ENCODE measurements around the gene MRTFA. TPM values are rescaled to one million over a fixed set of nuclear protein-coding genes. Genes with fewer than 3 reads are reported as not detected.

Gene MRTFA
- total RNA-seq, 1 experiment from 2014 or later = 28.0 TPM

GRCh38 chr22:40368836-40369235 lies 267.7 kb downstream of the MRTFA start:
- Histone ChIP-seq H3K4me2 (ENCODE audit: low read length) (no peak overlapping the region), H3K4me1 (ENCODE audit: control insufficient read depth in 1 of 2, insufficient read depth in 2 of 2, low read length in 2 of 2) (peaks cover 8 to 13% of the 10 kb centered on the region in 2 experiments; a peak in 2 of 4 replicates)
- CTCF ChIA-PET = no interaction called here

More at GRCh38 chr22:40368836-40369235, 267.7 kb downstream of the MRTFA start:
- intact Hi-C loops (cut with micrococcal nuclease) = no loop called here
- ChIA-PET POLR2A (no interaction called here), RAD21 (ENCODE audit: low non-redundant PET in 1 of 2, low total read pairs in 2 of 2, uncharacterized antibody in 2 of 2, unreplicated experiment in 2 of 2) (no interaction called here)
- no peaks in the 10 kb centered on the region for H3K9me2 ChIP-seq (ENCODE audit: insufficient read depth)
- no TSS peak for BruUV-seq (replicated peaks)
- peaks cover 10% of the 10 kb centered on the region for H3K79me2 ChIP-seq (ENCODE audit: insufficient read depth, low read length)
- DNase-seq (ENCODE audit: low read depth, low spot score) (no peak), ATAC-seq (no peak)
- no peak for TF ChIP-seq ZNF274 (IDR thresholded peaks at IDR 0.05; ENCODE audit: low read depth, low read length)
- no peak for TF ChIP-seq MAX (IDR thresholded peaks at IDR 0.05)
- no peak for TF ChIP-seq ELF1 (IDR thresholded peaks at IDR 0.05; ENCODE audit: borderline replicate concordance, low read depth)
- TF ChIP-seq FOSL1 (IDR thresholded peaks at IDR 0.05; ENCODE audit: low read depth) = no peak
- TF ChIP-seq YY1 (IDR thresholded peaks at IDR 0.05; ENCODE audit: extremely low read depth, insufficient replicate concordance, low read depth, low read length) = no peak
- TF ChIP-seq, protein P1, sequence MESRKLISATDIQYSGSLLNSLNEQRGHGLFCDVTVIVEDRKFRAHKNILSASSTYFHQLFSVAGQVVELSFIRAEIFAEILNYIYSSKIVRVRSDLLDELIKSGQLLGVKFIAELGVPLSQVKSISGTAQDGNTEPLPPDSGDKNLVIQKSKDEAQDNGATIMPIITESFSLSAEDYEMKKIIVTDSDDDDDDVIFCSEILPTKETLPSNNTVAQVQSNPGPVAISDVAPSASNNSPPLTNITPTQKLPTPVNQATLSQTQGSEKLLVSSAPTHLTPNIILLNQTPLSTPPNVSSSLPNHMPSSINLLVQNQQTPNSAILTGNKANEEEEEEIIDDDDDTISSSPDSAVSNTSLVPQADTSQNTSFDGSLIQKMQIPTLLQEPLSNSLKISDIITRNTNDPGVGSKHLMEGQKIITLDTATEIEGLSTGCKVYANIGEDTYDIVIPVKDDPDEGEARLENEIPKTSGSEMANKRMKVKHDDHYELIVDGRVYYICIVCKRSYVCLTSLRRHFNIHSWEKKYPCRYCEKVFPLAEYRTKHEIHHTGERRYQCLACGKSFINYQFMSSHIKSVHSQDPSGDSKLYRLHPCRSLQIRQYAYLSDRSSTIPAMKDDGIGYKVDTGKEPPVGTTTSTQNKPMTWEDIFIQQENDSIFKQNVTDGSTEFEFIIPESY (IDR thresholded peaks at IDR 0.05; ENCODE audit: extremely low read depth, insufficient replicate concordance, low read length) = no peak
- no peak for TF ChIP-seq RAD21 (IDR thresholded peaks at IDR 0.05; ENCODE audit: low read depth)
- no peak for TF ChIP-seq CBX3 (IDR thresholded peaks at IDR 0.05; ENCODE audit: low read depth)
- TF ChIP-seq TCF7L2 (IDR thresholded peaks at IDR 0.05; ENCODE audit: borderline replicate concordance, extremely low read depth, insufficient read depth, insufficient read length) = no peak
- TF ChIP-seq, protein P2, sequence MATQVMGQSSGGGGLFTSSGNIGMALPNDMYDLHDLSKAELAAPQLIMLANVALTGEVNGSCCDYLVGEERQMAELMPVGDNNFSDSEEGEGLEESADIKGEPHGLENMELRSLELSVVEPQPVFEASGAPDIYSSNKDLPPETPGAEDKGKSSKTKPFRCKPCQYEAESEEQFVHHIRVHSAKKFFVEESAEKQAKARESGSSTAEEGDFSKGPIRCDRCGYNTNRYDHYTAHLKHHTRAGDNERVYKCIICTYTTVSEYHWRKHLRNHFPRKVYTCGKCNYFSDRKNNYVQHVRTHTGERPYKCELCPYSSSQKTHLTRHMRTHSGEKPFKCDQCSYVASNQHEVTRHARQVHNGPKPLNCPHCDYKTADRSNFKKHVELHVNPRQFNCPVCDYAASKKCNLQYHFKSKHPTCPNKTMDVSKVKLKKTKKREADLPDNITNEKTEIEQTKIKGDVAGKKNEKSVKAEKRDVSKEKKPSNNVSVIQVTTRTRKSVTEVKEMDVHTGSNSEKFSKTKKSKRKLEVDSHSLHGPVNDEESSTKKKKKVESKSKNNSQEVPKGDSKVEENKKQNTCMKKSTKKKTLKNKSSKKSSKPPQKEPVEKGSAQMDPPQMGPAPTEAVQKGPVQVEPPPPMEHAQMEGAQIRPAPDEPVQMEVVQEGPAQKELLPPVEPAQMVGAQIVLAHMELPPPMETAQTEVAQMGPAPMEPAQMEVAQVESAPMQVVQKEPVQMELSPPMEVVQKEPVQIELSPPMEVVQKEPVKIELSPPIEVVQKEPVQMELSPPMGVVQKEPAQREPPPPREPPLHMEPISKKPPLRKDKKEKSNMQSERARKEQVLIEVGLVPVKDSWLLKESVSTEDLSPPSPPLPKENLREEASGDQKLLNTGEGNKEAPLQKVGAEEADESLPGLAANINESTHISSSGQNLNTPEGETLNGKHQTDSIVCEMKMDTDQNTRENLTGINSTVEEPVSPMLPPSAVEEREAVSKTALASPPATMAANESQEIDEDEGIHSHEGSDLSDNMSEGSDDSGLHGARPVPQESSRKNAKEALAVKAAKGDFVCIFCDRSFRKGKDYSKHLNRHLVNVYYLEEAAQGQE (IDR thresholded peaks at IDR 0.05; ENCODE audit: low read depth) = no peak
- no peak for TF ChIP-seq EZH2 (IDR thresholded peaks at IDR 0.05)
- TF ChIP-seq, protein P3, sequence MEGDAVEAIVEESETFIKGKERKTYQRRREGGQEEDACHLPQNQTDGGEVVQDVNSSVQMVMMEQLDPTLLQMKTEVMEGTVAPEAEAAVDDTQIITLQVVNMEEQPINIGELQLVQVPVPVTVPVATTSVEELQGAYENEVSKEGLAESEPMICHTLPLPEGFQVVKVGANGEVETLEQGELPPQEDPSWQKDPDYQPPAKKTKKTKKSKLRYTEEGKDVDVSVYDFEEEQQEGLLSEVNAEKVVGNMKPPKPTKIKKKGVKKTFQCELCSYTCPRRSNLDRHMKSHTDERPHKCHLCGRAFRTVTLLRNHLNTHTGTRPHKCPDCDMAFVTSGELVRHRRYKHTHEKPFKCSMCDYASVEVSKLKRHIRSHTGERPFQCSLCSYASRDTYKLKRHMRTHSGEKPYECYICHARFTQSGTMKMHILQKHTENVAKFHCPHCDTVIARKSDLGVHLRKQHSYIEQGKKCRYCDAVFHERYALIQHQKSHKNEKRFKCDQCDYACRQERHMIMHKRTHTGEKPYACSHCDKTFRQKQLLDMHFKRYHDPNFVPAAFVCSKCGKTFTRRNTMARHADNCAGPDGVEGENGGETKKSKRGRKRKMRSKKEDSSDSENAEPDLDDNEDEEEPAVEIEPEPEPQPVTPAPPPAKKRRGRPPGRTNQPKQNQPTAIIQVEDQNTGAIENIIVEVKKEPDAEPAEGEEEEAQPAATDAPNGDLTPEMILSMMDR (IDR thresholded peaks at IDR 0.05 in 2 of 3, conservative IDR thresholded peaks at IDR 0.05 in 1 of 3; ENCODE audit: borderline replicate concordance in 1 of 3, insufficient read depth in 1 of 3, low read depth in 2 of 3, low read length in 2 of 3) = no peak
- TF ChIP-seq SIN3A (IDR thresholded peaks at IDR 0.05; ENCODE audit: low read depth) = no peak
- TF ChIP-seq SRF (IDR thresholded peaks at IDR 0.05; ENCODE audit: low read depth) = no peak
- TF ChIP-seq EGR1 (IDR thresholded peaks at IDR 0.05; ENCODE audit: low read depth) = no peak
- TF ChIP-seq, protein P4, sequence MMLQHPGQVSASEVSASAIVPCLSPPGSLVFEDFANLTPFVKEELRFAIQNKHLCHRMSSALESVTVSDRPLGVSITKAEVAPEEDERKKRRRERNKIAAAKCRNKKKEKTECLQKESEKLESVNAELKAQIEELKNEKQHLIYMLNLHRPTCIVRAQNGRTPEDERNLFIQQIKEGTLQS (IDR thresholded peaks at IDR 0.05) = no peak
- no peak for TF ChIP-seq POLR2A (IDR thresholded peaks at IDR 0.05; ENCODE audit: borderline replicate concordance, extremely low read depth, insufficient read depth, insufficient read length)
- TF ChIP-seq JUND (IDR thresholded peaks at IDR 0.05) = no peak
- no peak for TF ChIP-seq SP1 (IDR thresholded peaks at IDR 0.05; ENCODE audit: low read depth)
- H3K4me3 ChIP-seq (replicated peaks in 1 of 2; ENCODE audit: low read depth in 1 of 2, low read length in 2 of 2) = no peak overlapping the region
- no peak overlapping the region for H2AFZ ChIP-seq (ENCODE audit: low read depth, low read length, poor library complexity, severe bottlenecking)
- H3K9ac ChIP-seq (ENCODE audit: low read length) = no peak overlapping the region
- peaks cover 29 to 36% of the 10 kb centered on the region in 2 experiments for H3K36me3 ChIP-seq (ENCODE audit: control insufficient read depth in 1 of 2, insufficient read depth in 2 of 2, low read length in 2 of 2)
- H3K9me3 ChIP-seq (ENCODE audit: control insufficient read depth in 1 of 2, insufficient read depth in 1 of 2, low read depth in 1 of 2, low read length in 2 of 2) = no peaks in the 10 kb centered on the region
- no peak overlapping the region for H3K27ac ChIP-seq (ENCODE audit: low read depth, low read length)
- H4K20me1 ChIP-seq (ENCODE audit: insufficient read depth) = no peaks in the 10 kb centered on the region
- H3K27me3 ChIP-seq (ENCODE audit: insufficient read depth, low read length) = no peaks in the 10 kb centered on the region
